K562 (cell line): ENCODE data around the gene SLC7A8. TPM values are rescaled to one million over a fixed set of nuclear protein-coding genes. Genes with fewer than 3 reads are reported as not detected.
A peak's percentile ranks its signal among the peaks of the same experiment; 100 is the strongest.

Experiments used
- CTBP1 ChIP-seq: fragments of 450-650 bp; IDR thresholded peaks from 2 replicates; pipeline ENCODE4 v1.6.1; 2016; ENCODE audit warnings: borderline replicate concordance
- CXXC5 ChIP-seq: fragments of 250-450 bp; sonication (Bioruptor Pico); IDR thresholded peaks from 2 replicates; pipeline ENCODE4 v1.8.0; 2022; ENCODE audit warnings: inconsistent platforms, mild to moderate bottlenecking, moderate library complexity
- HDAC1 ChIP-seq, 2 experiments: fragments of 450-650 bp; IDR thresholded peaks; 2 replicates each; pipeline ENCODE4 v1.6.1; 2016 to 2017; ENCODE audit warnings: inconsistent platforms in 1 of 2, mild to moderate bottlenecking in 1 of 2, moderate library complexity in 1 of 2
- JUND ChIP-seq, 2 experiments: IDR thresholded peaks; 2 replicates in 1 of 2; 3 replicates in 1 of 2; pipeline ENCODE4 v1.6.1; 2011; ENCODE audit warnings: borderline replicate concordance in 2 of 2, low read depth in 2 of 2, low read length in 2 of 2, improper control_type of control experiment in 1 of 2, missing biosample characterization in 1 of 2, missing genetic modification characterization in 1 of 2, missing genetic modification reagents in 1 of 2
- MAFF ChIP-seq: IDR thresholded peaks from 2 replicates; pipeline ENCODE4 v1.6.1; 2012; ENCODE audit warnings: low read length, improper control_type of control experiment
- MTA2 ChIP-seq: fragments of 450-650 bp; IDR thresholded peaks from 2 replicates; pipeline ENCODE4 v1.6.1; 2016; ENCODE audit warnings: low read depth
- NFRKB ChIP-seq: fragments of 450-650 bp; IDR thresholded peaks from 2 replicates; pipeline ENCODE4 v1.6.1; 2016; ENCODE audit warnings: low read depth
- RBM15 ChIP-seq: fragments of 200-400 bp; formaldehyde crosslinking; IDR thresholded peaks from 2 replicates; pipeline ENCODE4 v1.6.1; 2018; ENCODE audit warnings: mild to moderate bottlenecking, low read length, moderate library complexity; ENCODE audit not compliant: insufficient read depth
- SMAD4 ChIP-seq: fragments of 250-450 bp; sonication (Bioruptor Pico); conservative IDR thresholded peaks from 2 replicates; pipeline ENCODE4 v1.8.0; 2021; ENCODE audit warnings: inconsistent platforms, mild to moderate bottlenecking, moderate library complexity
- SMARCC2 ChIP-seq: fragments of 450-650 bp; IDR thresholded peaks from 2 replicates; pipeline ENCODE4 v1.6.1; 2017; ENCODE audit warnings: antibody characterized with exemption, moderate library complexity, mild to moderate bottlenecking, low read depth
- SP1 ChIP-seq: sonication (generic); formaldehyde crosslinking; IDR thresholded peaks from 2 replicates; pipeline ENCODE4 v1.8.1; 2022; ENCODE audit warnings: mild to moderate bottlenecking, missing genetic modification reagents
- SRSF9 ChIP-seq: fragments of 200-400 bp; formaldehyde crosslinking; IDR thresholded peaks from 2 replicates; pipeline ENCODE4 v1.6.1; 2017; ENCODE audit warnings: low read depth, low read length, borderline replicate concordance
- SUPT5H ChIP-seq: fragments of 450-650 bp; IDR thresholded peaks from 2 replicates; pipeline ENCODE4 v1.6.1; 2016
- THRA ChIP-seq: fragments of 450-650 bp; IDR thresholded peaks from 2 replicates; pipeline ENCODE4 v1.6.1; 2017; ENCODE audit warnings: mild to moderate bottlenecking, moderate library complexity
- XRCC4 ChIP-seq: IDR thresholded peaks from one replicate; pipeline ENCODE4 v1.6.1; 2011; ENCODE audit not compliant: insufficient read depth, insufficient read length; ENCODE audit errors: extremely low read depth
- ZBTB9 ChIP-seq: fragments of 450-650 bp; formaldehyde crosslinking; IDR thresholded peaks from 2 replicates; pipeline ENCODE4 v1.4.0; 2020; ENCODE audit warnings: mild to moderate bottlenecking, moderate library complexity
- ZEB2 ChIP-seq: fragments of 450-650 bp; IDR thresholded peaks from 2 replicates; pipeline ENCODE4 v1.6.1; 2016
- ZNF134 ChIP-seq: fragments of 250-450 bp; sonication (Bioruptor Pico); conservative IDR thresholded peaks from 2 replicates; pipeline ENCODE4 v1.4.0; 2020
- ZNF274 ChIP-seq: IDR thresholded peaks from 2 replicates; pipeline ENCODE4 v1.6.1; 2011; ENCODE audit warnings: low read depth, mild to moderate bottlenecking, low read length, moderate library complexity, borderline replicate concordance
- ZNF282 ChIP-seq: sonication (generic); formaldehyde crosslinking; IDR thresholded peaks from 2 replicates; pipeline ENCODE4 v1.8.1; 2023; ENCODE audit warnings: missing genetic modification reagents
- ZNF311 ChIP-seq: fragments of 250-450 bp; sonication (Bioruptor Pico); IDR thresholded peaks from 2 replicates; pipeline ENCODE4 v1.4.0; 2020; ENCODE audit warnings: mild to moderate bottlenecking, moderate library complexity
- ZNF384 ChIP-seq: IDR thresholded peaks from 2 replicates; pipeline ENCODE4 v1.6.1; 2012; ENCODE audit warnings: low read depth, low read length, improper control_type of control experiment
- ZNF395 ChIP-seq: fragments of 200-800 bp; sonication (Bioruptor generic); IDR thresholded peaks from 2 replicates; pipeline ENCODE4 v1.6.1; 2017; ENCODE audit warnings: missing genetic modification characterization, missing compliant biosample characterization
- ZNF589 ChIP-seq: fragments of 200-800 bp; sonication (Bioruptor generic); IDR thresholded peaks from 2 replicates; pipeline ENCODE4 v1.6.1; 2016; ENCODE audit warnings: low read depth, missing genetic modification characterization, missing compliant biosample characterization
- polyA plus RNA-seq, 8 experiments: library from polyadenylated mRNA; depleted of rRNA in 4 of 8; stranded (reverse) in 5 of 8; unstranded in 3 of 8; fragments of >200 nt; fragmentation: Nextera tagmentation in 2 of 8; fragmentation: Illumina TruSeq in 1 of 8; extraction: Ambion mirVana in 2 of 8; extraction: Trizol in 1 of 8; gene quantifications; 2 replicates each; pipeline versions ENCODE4 v1.2.1 to v1.2.3, GENCODE V29; 2011 to 2014; ENCODE audit warnings: inconsistent platforms in 1 of 8, missing spikeins in 1 of 8
- total RNA-seq, 7 experiments: library from RNA; depleted of rRNA in 6 of 7; stranded (reverse); fragments of >200 nt in 6 of 7; fragmentation: Illumina TruSeq in 2 of 7; extraction: Trizol in 2 of 7; gene quantifications; 2 replicates each; pipeline versions ENCODE4 v1.2.1 to v1.2.3, GENCODE V29; 2011 to 2021; ENCODE audit warnings: low replicate concordance in 1 of 7

Gene SLC7A8
- total and polyA plus RNA-seq, 9 of the 15 experiments (the other 6 are each of a cell fraction or from before 2014, with no cell fraction given), result 2.0 to 33.0 (median 6.0) TPM

- TF ChIP-seq SMAD4 (CRISPR knock-in tag) (peak; percentile 96), HDAC1 (IDR thresholded peaks at IDR 0.05) (peak; percentile 92 to 98; a peak in 3 of 4 replicates), ZNF384 (no peak), SUPT5H (no peak), CXXC5 (CRISPR knock-in tag) (peak; percentile 84), CTBP1 (peak; percentile 100), NFRKB (no peak), ZNF134 (0 out of 2 replicates have a peak, but pooled peaks have one; percentile 29), SRSF9 (no peak), RBM15 (no peak), SP1 (0 out of 2 replicates have a peak, but pooled peaks have one; percentile 23), SMARCC2 (peak; percentile 90), ZNF311 (CRISPR knock-in tag) (peak; percentile 63; the same call in 1 of the 2 replicates), ZNF282 (no peak), ZBTB9 (CRISPR knock-in tag) (no peak), ZEB2 (peak; percentile 99), XRCC4 (no peak), MTA2 (peak; percentile 95), ZNF274 (peak; percentile 82), ZNF589 (CRISPR knock-in tag) (peak; percentile 82), ZNF395 (peak; percentile 90), THRA (no peak), JUND (IDR thresholded peaks at IDR 0.05; ENCODE audit: borderline replicate concordance, low read depth, low read length) (peak; percentile 65; the same call in 1 of the 2 replicates), JUND (tag; IDR thresholded peaks at IDR 0.05; ENCODE audit: borderline replicate concordance, low read depth, low read length) (peak; percentile 64; the same call in 1 of the 3 replicates), MAFF (no peak)
Measured at GRCh38 chr14:23146351-23146910, 37.0 kb downstream of the SLC7A8 start (continued).
